ENCODE measurements around the gene ZBTB44.

Gene ZBTB44

DNA sequence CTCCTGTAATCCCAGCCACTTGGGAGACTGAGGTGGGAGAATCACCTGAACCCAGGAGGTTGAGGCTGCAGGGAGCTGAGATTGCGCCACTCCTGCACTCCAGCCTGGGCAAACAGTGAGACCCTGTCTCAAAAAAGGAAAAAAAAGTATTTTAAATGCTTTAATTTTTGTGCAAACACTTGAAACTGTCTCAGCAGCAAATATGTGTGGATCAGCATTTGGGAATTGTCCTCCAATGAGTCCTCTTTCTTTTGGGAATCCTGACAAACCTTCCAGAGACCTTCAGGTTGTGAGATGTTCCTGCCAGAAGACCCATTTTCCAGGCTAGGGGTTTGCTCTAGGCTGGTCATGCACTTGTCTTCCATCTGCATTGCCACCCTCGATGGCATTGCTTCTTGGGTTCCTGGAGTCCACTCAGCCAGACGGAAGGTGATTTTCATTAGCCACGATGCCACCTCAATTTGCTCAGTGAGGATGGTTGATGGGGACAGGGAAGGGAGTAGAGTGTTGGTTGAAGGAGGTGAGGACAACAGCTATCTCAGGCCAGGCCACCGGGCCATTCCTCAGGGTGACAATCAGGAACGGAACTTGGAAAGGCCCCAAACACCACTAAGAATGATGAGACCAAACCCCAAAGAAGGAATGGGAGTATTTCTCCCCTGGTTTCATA is 99.7 kb downstream of the ZBTB44 start:
- H3K4me1 Mint-ChIP-seq: no peaks in the 10 kb centered on the region
- no peak overlapping the region for H3K27ac Mint-ChIP-seq
- H3K36me3 Mint-ChIP-seq: no peaks in the 10 kb centered on the region
- no peaks in the 10 kb centered on the region for H3K9me3 Mint-ChIP-seq
- no peaks in the 10 kb centered on the region for H3K27me3 Mint-ChIP-seq
- H3K4me3 Mint-ChIP-seq: no peak overlapping the region

DNA sequence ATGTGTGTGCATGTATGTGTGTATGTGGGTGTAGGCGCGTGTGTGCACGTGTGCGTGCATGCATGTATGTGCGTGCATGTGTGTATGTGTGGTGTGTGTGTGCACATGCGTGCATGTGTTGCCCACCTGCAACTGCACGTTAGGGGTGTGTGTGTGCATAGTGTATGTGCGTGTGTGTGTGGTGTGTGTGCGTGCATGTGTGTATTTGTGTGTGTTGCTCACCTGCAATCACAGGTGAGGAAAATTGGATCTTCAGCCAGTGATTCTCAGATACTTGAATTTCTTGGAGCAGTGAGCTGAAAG is 100.8 kb downstream of the ZBTB44 start:
- H3K27me3 Mint-ChIP-seq: no peaks in the 10 kb centered on the region
- no peaks in the 10 kb centered on the region for H3K36me3 Mint-ChIP-seq
- no peaks in the 10 kb centered on the region for H3K4me1 Mint-ChIP-seq
- H3K4me3 Mint-ChIP-seq: no peak overlapping the region
- no peak overlapping the region for H3K27ac Mint-ChIP-seq
- no peaks in the 10 kb centered on the region for H3K9me3 Mint-ChIP-seq

DNA sequence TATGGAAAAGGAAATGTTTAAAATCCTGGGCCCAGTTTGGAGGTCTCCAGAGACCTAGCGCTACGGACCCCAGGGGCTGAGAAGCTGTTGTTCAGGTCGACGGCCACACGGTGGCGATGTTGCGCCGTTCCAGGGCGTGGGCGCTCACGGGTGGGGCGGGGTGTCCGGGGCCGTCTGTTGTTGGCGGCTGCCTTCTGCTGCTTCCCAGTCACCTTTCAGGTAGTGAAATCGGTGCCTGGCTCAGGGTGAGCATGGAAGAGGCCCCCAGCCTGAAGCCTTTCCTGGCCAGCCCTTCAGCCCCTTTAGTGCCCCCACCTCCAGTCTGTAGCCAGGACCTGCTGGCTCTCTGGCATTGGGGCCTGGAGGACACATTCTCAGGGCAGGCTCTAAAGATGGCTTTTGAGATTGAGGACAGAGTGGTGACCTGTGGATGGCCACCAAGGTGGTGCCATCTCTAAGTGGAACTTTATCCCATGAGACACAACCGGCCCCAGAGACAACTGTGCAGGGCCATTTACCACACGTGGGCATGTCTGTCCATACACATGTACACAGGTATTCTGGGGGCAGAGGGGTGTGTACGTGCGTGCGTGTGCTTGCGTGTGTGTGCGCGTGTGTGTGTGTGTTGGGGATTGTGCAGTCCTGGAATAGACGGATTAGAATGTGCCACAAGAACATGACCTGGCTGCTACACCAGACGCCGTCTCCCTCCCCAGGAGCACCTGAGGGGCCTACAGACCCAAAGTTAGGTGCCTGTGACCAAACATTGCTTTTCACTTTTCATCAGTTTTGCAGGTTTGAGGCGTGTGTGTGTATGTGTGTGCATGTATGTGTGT is 101.4 kb downstream of the ZBTB44 start:
- Mint-ChIP-seq H3K36me3 (no peaks in the 10 kb centered on the region), H3K27ac (no peak overlapping the region), H3K27me3 (no peaks in the 10 kb centered on the region), H3K4me1 (no peaks in the 10 kb centered on the region), H3K4me3 (no peak overlapping the region), H3K9me3 (no peaks in the 10 kb centered on the region)

DNA sequence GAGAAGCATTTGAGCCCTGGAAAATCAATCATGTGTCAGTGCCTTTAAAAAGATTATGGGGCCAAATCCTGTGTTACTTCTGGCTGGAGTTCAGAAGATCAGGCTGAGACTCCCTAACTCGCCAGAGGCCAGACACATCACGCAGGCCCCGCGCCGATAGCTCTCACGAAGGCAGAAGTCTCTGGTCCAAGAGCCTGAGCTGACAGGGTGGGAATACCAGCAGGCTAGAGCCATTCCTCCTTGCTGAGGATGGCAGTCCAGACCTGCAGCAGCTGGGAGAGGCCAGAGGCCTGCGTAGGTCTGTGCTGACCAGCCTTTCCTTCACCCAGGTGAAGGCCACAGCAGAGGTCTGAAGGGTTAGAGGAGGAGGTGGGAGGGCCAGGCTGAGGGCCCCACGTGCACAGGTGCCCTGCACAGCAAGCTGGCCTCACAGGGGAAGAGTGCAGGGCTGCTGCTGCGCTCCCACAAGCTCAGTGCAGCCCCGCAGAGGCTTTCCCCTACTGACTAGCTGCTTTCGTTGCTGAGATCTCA is 102.2 kb downstream of the ZBTB44 start:
- H3K27ac Mint-ChIP-seq: no peak overlapping the region
- H3K27me3 Mint-ChIP-seq: no peaks in the 10 kb centered on the region
- no peaks in the 10 kb centered on the region for H3K9me3 Mint-ChIP-seq
- no peaks in the 10 kb centered on the region for H3K4me1 Mint-ChIP-seq
- H3K4me3 Mint-ChIP-seq: no peak overlapping the region
- H3K36me3 Mint-ChIP-seq: no peaks in the 10 kb centered on the region

DNA sequence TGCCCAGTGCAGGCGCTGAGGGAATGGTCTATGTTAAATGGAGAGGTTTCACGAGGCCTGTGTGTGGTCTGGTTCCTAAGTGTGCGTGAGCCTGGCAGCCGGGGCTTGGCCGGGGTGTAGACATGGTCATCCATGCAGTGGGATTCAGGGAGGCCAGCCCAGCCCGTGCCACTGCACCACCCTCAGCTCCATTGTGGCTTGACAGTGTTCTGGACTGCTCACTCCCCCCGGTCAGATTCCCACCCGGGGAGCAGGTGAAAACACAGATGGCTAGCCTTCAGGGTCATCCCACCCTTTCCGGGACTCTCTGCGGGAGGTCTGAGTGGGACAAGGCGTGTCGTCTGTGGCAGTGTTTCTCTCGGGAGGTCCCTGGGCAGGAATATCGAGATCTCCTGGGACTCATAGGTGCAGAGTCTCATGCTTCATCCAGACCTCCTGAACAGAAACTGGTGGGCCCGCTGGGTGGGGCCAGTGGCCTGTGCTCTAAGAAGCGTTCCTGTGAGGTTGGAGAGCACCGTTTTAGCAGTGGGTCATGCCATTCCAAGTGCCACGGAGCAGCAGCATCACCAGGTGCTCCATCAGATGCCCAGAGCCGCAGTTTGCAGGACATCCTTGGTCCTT is 102.8 kb downstream of the ZBTB44 start:
- Mint-ChIP-seq H3K36me3 (no peaks in the 10 kb centered on the region), H3K4me1 (no peaks in the 10 kb centered on the region), H3K27me3 (no peaks in the 10 kb centered on the region), H3K4me3 (no peak overlapping the region), H3K9me3 (no peaks in the 10 kb centered on the region), H3K27ac (no peak overlapping the region)

DNA sequence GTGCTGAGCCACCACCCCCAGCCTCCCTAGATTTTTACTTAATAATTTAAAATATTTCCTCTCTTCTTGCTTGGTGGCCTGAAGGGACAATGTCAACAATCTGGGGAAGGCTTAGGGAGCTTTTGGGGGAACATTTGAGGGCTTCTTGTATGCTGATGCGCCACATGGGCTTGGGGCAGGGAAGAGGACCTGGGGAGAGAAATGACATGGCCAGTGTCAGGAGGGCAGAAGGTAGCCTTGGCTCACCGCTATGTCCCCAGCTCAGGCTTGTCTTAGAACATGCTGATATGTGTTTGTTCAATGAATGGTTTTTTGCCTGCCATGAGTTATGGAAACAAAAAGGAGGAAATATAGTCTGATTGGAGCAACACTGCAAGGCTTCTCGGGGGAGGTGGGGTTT is 103.6 kb downstream of the ZBTB44 start:
- Mint-ChIP-seq H3K36me3 (no peaks in the 10 kb centered on the region), H3K27me3 (no peaks in the 10 kb centered on the region), H3K4me3 (no peak overlapping the region), H3K4me1 (no peaks in the 10 kb centered on the region), H3K27ac (no peak overlapping the region), H3K9me3 (no peaks in the 10 kb centered on the region)

DNA sequence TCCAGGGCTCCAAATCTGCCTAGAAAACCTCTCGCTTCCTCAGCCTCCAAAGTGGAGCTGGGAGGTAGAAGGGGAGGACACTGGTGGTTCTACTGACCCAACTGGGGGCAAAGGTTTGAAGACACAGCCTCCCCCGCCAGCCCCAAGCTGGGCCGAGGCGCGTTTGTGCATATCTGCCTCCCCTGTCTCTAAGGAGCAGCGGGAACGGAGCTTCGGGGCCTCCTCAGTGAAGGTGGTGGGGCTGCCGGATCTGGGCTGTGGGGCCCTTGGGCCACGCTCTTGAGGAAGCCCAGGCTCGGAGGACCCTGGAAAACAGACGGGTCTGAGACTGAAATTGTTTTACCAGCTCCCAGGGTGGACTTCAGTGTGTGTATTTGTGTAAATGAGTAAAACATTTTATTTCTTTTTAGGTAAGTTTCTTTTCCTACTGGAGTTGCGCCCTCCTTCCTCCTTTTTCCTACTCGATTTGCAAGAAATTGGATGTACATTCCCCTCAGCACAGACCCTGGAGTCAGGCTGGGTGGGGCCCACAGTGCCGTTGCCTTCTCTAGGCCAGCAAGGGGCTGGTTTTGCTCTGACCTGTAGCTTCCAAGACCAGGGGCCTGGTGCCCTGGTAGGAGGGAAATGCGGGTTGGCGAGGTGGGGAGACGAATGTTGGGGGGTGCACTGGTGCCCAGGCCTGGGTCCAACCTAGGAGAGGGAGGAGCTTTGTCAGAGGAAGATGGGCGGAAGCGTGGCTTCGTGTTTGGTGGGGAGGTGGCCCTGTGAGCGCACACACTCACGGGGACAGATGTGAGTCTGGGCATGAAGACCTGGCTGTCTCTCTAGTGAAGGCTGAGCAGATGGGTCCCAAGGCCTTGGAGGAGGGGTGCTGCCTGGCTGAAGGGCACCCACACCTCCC is 104.5 kb downstream of the ZBTB44 start:
- H3K36me3 Mint-ChIP-seq: no peaks in the 10 kb centered on the region
- no peak overlapping the region for H3K27ac Mint-ChIP-seq
- H3K27me3 Mint-ChIP-seq: no peaks in the 10 kb centered on the region
- no peak overlapping the region for H3K4me3 Mint-ChIP-seq
- H3K4me1 Mint-ChIP-seq: no peaks in the 10 kb centered on the region
- H3K9me3 Mint-ChIP-seq: no peaks in the 10 kb centered on the region

- no peak overlapping the region for H3K27ac Mint-ChIP-seq
- H3K4me3 Mint-ChIP-seq: no peak overlapping the region
- H3K36me3 Mint-ChIP-seq: no peaks in the 10 kb centered on the region
- H3K4me1 Mint-ChIP-seq: no peaks in the 10 kb centered on the region
- H3K9me3 Mint-ChIP-seq: no peaks in the 10 kb centered on the region
- no peaks in the 10 kb centered on the region for H3K27me3 Mint-ChIP-seq
Measured at GRCh38 chr11:130209128-130209932, 105.4 kb downstream of the ZBTB44 start.

DNA sequence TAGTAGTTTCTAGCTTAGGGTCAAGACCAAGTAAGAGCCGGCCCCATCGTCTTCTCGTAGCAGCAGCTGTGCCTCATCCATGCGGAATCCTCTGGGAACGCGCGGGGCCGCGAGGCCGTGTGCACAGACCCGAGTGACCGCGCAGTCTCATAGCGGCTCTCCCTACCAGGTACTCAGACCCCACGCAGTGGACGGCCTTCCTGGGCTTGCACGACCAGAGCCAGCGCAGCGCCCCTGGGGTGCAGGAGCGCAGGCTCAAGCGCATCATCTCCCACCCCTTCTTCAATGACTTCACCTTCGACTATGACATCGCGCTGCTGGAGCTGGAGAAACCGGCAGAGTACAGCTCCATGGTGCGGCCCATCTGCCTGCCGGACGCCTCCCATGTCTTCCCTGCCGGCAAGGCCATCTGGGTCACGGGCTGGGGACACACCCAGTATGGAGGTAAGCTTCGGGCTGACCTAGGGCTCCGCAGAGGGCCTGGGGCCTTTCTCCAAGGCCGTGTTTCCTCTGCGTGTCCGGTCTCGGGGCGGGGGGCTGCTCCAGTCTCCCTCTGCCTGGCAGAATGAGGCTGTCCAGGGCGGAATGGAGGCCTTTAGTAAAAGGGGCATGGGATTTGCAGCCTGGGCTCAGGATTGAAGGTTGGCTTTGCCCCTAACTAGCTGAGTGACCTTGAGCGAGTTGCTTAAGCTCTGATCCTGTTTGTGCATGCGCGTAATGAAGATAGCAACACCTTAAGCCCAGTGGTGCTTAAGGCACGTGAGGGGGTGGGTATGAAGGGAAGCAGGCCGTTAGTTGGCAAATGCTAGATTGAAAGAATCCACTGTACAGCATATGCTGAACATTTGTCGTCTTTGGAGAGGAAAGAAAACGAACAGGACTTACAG is 106.2 kb downstream of the ZBTB44 start:
- Mint-ChIP-seq H3K36me3 (no peaks in the 10 kb centered on the region), H3K4me1 (no peaks in the 10 kb centered on the region), H3K27me3 (no peaks in the 10 kb centered on the region), H3K27ac (no peak overlapping the region), H3K9me3 (no peaks in the 10 kb centered on the region), H3K4me3 (no peak overlapping the region)

DNA sequence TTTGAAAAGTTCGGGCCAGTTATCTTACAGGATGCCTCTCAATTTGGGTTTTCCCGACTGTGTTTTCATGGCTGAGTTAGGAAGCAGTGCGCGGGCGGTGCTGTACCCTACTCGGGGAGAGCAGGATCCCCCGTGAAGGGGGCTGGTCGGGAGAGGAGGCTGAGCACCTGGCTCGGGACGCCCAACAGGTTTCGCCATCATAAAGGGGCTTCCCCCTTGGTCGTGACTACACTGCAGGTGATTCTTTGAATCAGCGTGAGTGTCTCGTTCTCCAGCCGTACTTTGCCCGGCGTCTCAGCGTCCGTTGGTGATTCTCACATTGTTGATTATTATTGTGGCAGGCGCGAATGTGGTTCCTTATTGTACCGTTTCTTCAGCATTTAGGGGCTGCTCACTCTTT is 108.6 kb downstream of the ZBTB44 start:
- Mint-ChIP-seq H3K27ac (no peak overlapping the region), H3K4me3 (no peak overlapping the region), H3K27me3 (no peaks in the 10 kb centered on the region), H3K4me1 (no peaks in the 10 kb centered on the region), H3K9me3 (no peaks in the 10 kb centered on the region), H3K36me3 (no peaks in the 10 kb centered on the region)

- no peak overlapping the region for H3K27ac Mint-ChIP-seq
- no peaks in the 10 kb centered on the region for H3K9me3 Mint-ChIP-seq
- H3K36me3 Mint-ChIP-seq: no peaks in the 10 kb centered on the region
- no peaks in the 10 kb centered on the region for H3K4me1 Mint-ChIP-seq
- no peak overlapping the region for H3K4me3 Mint-ChIP-seq
- H3K27me3 Mint-ChIP-seq: no peaks in the 10 kb centered on the region
Measured at GRCh38 chr11:130204703-130205095, 110.0 kb downstream of the ZBTB44 start.

- Mint-ChIP-seq H3K27ac (no peak overlapping the region), H3K9me3 (no peaks in the 10 kb centered on the region), H3K27me3 (no peaks in the 10 kb centered on the region), H3K36me3 (no peaks in the 10 kb centered on the region), H3K4me3 (no peak overlapping the region), H3K4me1 (no peaks in the 10 kb centered on the region)
Measured at GRCh38 chr11:130203766-130204702, 110.7 kb downstream of the ZBTB44 start.
